Keratinocyte (primary cell): ENCODE data around the gene FSIP2. TPM values are rescaled to one million over a fixed set of nuclear protein-coding genes. Genes with fewer than 3 reads are reported as not detected.

Experiments used
- DNase-seq: peaks from one replicate; pipeline ENCODE4 v3.0.0-alpha.2; 2011; ENCODE audit warnings: low read depth, missing footprints, low spot score
- FAIRE-seq: peaks from 2 replicates; lab custom pipeline; 2011; peaks lifted over from hg19 to GRCh38; lab: Jason Lieb, UNC
- H2AFZ ChIP-seq: 2 replicates; pipeline ENCODE4 v1.6.0; 2012; ENCODE audit warnings: low read length, control low read depth, inconsistent platforms; ENCODE audit not compliant: control insufficient read depth
- H3K27ac ChIP-seq: 2 replicates; pipeline ENCODE4 v1.5.1; 2011; ENCODE audit warnings: low read length; ENCODE audit not compliant: control insufficient read depth, insufficient read depth
- H3K27me3 ChIP-seq: 3 replicates; pipeline ENCODE4 v1.6.0; 2011; ENCODE audit warnings: low read length; ENCODE audit not compliant: control insufficient read depth, insufficient read depth; ENCODE audit errors: extremely low read depth
- H3K36me3 ChIP-seq, 2 experiments: 2 replicates in 1 of 2; 3 replicates in 1 of 2; pipeline ENCODE4 v1.5.1; 2011; ENCODE audit warnings: low read length in 2 of 2, mild to moderate bottlenecking in 1 of 2; ENCODE audit not compliant: control insufficient read depth in 2 of 2, insufficient read depth in 2 of 2; ENCODE audit errors: extremely low read depth in 1 of 2
- H3K4me1 ChIP-seq: 3 replicates; pipeline ENCODE4 v1.5.1; 2011; ENCODE audit warnings: low read length; ENCODE audit not compliant: control insufficient read depth, insufficient read depth; ENCODE audit errors: extremely low read depth
- H3K4me2 ChIP-seq: 3 replicates; pipeline ENCODE4 v1.6.0; 2011; ENCODE audit warnings: low read depth, low read length; ENCODE audit not compliant: control insufficient read depth, insufficient read depth; ENCODE audit errors: extremely low read depth
- H3K4me3 ChIP-seq, 3 experiments: fragments of 200-600 bp in 1 of 3; sonication (generic) in 1 of 3; 2 replicates in 2 of 3; 3 replicates in 1 of 3; pipeline ENCODE4 v1.5.1; 2011 to 2016; ENCODE audit warnings: low read length in 3 of 3, mild to moderate bottlenecking in 3 of 3, control low read depth in 2 of 3, inconsistent platforms in 1 of 3, low read depth in 1 of 3, mixed read lengths in 1 of 3, mixed run types in 1 of 3, moderate library complexity in 1 of 3; ENCODE audit not compliant: control insufficient read depth in 2 of 3, insufficient read depth in 2 of 3; ENCODE audit errors: extremely low read depth in 1 of 3
- H3K79me2 ChIP-seq: 2 replicates; pipeline ENCODE4 v1.6.0; 2012; ENCODE audit warnings: low read length; ENCODE audit not compliant: control insufficient read depth, insufficient read depth
- H3K9ac ChIP-seq: 3 replicates; pipeline ENCODE4 v1.6.0; 2011; ENCODE audit warnings: low read length; ENCODE audit not compliant: control insufficient read depth, insufficient read depth; ENCODE audit errors: extremely low read depth
- H3K9me1 ChIP-seq: 3 replicates; pipeline ENCODE4 v1.6.0; 2011; ENCODE audit warnings: low read length; ENCODE audit not compliant: control insufficient read depth, insufficient read depth; ENCODE audit errors: extremely low read depth
- H3K9me3 ChIP-seq: 2 replicates; pipeline ENCODE4 v1.5.1; 2012; ENCODE audit warnings: low read depth, low read length; ENCODE audit not compliant: control insufficient read depth
- H4K20me1 ChIP-seq: 3 replicates; pipeline ENCODE4 v1.6.0; 2011; ENCODE audit warnings: low read length; ENCODE audit not compliant: control insufficient read depth, insufficient read depth; ENCODE audit errors: extremely low read depth
- EZH2 ChIP-seq: IDR thresholded peaks from one replicate; pipeline ENCODE4 v1.6.1; 2012; ENCODE audit warnings: inconsistent platforms, mild to moderate bottlenecking, low read length, moderate library complexity
- dilution Hi-C: fragments of 300-500 bp; cut with MboI; formaldehyde crosslinking; loops from one replicate; pipeline ENCODE4 v1.7.0; 2020; ENCODE audit warnings: low sequenced_read_pairs; ENCODE audit not compliant: extremely low pct_ligation_motif_present
- polyA plus RNA-seq, 5 experiments: library from polyadenylated mRNA; depleted of rRNA in 3 of 5; stranded (reverse) in 3 of 5; stranded (forward) in 1 of 5; unstranded in 1 of 5; fragments of >200 nt; gene quantifications; 1 replicate in 1 of 5; 2 replicates in 3 of 5; 3 replicates in 1 of 5; pipeline versions ENCODE4 v1.2.1 to v1.2.3, GENCODE V29; 2011 to 2012; ENCODE audit warnings: missing spikeins in 2 of 5, low read depth in 1 of 5, low replicate concordance in 1 of 5
- TF ChIP-seq, protein P1 (sequence below), 3 experiments: IDR thresholded peaks in 1 of 3; conservative IDR thresholded peaks in 1 of 3; optimal IDR thresholded peaks in 1 of 3; 2 replicates in 2 of 3; 3 replicates in 1 of 3; pipeline versions ENCODE3 to v1.5.1; 2011; ENCODE audit warnings: low read length in 3 of 3, mild to moderate bottlenecking in 3 of 3, moderate library complexity in 2 of 3, control low read depth in 1 of 3, inconsistent platforms in 1 of 3; ENCODE audit not compliant: insufficient read depth in 2 of 3; ENCODE audit errors: extremely low read depth in 1 of 3

Gene FSIP2
- polyA plus RNA-seq, 1 donor (not counting 4 experiments of a cell fraction or from before 2014, with no cell fraction given): 0.38 TPM

DNA sequence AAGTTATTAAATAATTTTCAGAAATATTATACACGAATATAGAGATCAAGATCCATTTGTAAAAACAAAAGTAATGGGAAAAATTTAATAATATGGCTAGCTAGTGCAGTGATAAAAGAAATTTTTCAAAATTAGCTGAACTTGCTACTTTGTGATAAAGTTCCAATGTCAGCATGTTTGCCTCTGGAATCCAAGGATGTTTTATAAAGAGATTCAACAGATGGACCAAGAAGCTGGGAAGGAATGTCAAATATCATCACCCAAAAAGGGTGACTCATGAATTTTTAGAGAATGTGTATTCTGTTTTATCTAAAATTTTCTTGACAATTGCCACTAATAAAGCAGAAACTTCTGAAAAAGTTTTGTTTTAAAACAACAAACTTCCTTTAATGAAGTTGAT is 95.3 kb downstream of the FSIP2 start:
- DNase-seq (no peak), FAIRE-seq (no peak)
- H3K9ac ChIP-seq: no peak overlapping the region
- H3K4me3 ChIP-seq: no peak overlapping the region
- H3K27ac ChIP-seq: no peak overlapping the region
- H3K9me1 ChIP-seq: no peaks in the 10 kb centered on the region
- H2AFZ ChIP-seq: no peak overlapping the region
- no peak overlapping the region for H3K4me2 ChIP-seq
- no peaks in the 10 kb centered on the region for H3K79me2 ChIP-seq
- TF ChIP-seq, protein P1, sequence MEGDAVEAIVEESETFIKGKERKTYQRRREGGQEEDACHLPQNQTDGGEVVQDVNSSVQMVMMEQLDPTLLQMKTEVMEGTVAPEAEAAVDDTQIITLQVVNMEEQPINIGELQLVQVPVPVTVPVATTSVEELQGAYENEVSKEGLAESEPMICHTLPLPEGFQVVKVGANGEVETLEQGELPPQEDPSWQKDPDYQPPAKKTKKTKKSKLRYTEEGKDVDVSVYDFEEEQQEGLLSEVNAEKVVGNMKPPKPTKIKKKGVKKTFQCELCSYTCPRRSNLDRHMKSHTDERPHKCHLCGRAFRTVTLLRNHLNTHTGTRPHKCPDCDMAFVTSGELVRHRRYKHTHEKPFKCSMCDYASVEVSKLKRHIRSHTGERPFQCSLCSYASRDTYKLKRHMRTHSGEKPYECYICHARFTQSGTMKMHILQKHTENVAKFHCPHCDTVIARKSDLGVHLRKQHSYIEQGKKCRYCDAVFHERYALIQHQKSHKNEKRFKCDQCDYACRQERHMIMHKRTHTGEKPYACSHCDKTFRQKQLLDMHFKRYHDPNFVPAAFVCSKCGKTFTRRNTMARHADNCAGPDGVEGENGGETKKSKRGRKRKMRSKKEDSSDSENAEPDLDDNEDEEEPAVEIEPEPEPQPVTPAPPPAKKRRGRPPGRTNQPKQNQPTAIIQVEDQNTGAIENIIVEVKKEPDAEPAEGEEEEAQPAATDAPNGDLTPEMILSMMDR (optimal IDR thresholded peaks at IDR 0.05 in 1 of 3, IDR thresholded peaks at IDR 0.05 in 1 of 3, conservative IDR thresholded peaks at IDR 0.05 in 1 of 3; ENCODE audit: extremely low read depth in 1 of 3, insufficient read depth in 2 of 3, low read length in 3 of 3): no peak
- TF ChIP-seq EZH2: no peak
- no peaks in the 10 kb centered on the region for H3K27me3 ChIP-seq
- no peaks in the 10 kb centered on the region for H3K4me1 ChIP-seq
- no peaks in the 10 kb centered on the region for H4K20me1 ChIP-seq
- no peaks in the 10 kb centered on the region for H3K9me3 ChIP-seq
- H3K36me3 ChIP-seq: no peaks in the 10 kb centered on the region
- dilution Hi-C loops: no loop called here

DNA sequence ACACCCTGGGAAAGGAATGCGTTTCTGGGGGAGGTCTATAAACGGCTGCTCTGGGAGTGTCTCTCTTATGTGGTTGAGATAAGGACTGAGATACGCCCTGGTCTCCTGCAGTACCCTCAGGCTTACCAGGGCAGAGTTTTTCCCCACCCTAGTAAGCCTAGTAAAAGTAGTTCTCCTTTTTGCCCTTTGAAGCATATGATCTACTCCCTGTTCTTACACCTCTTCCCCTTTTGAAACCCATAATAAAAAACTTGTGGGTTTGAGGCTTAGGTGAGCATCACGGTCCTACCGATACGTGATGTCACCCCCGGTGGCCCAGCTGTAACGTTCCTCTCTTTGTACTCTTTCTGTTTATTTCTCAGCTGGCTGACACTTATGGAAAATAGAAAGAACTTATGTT is 97.4 kb downstream of the FSIP2 start:
- no peak overlapping the region for H3K4me3 ChIP-seq
- no peaks in the 10 kb centered on the region for H3K9me3 ChIP-seq
- H2AFZ ChIP-seq: no peak overlapping the region
- TF ChIP-seq, protein P1 (optimal IDR thresholded peaks at IDR 0.05 in 1 of 3, IDR thresholded peaks at IDR 0.05 in 1 of 3, conservative IDR thresholded peaks at IDR 0.05 in 1 of 3; ENCODE audit: extremely low read depth in 1 of 3, insufficient read depth in 2 of 3, low read length in 3 of 3): no peak
- no peak for TF ChIP-seq EZH2
- dilution Hi-C loops: no loop called here
- H3K36me3 ChIP-seq: no peaks in the 10 kb centered on the region
- no peak for FAIRE-seq
- H3K4me1 ChIP-seq: no peaks in the 10 kb centered on the region
- H3K9me1 ChIP-seq: no peaks in the 10 kb centered on the region
- no peaks in the 10 kb centered on the region for H3K27me3 ChIP-seq
- H3K27ac ChIP-seq: no peak overlapping the region
- H4K20me1 ChIP-seq: no peaks in the 10 kb centered on the region
- H3K9ac ChIP-seq: no peak overlapping the region
- no peaks in the 10 kb centered on the region for H3K79me2 ChIP-seq
- no peak overlapping the region for H3K4me2 ChIP-seq
- DNase-seq: no peak
